T-helper 17 cell (primary cell): Measurements from ENCODE around the gene KRT77. TPM values are rescaled to one million over a fixed set of nuclear protein-coding genes. Genes with fewer than 3 reads are reported as not detected.

Experiments used
- ATAC-seq: fragments of 150-1000 bp; cut with Tn5 transposase; 2 replicates; pipeline ENCODE4 v1.10.0; 2021; ENCODE audit warnings: mild to moderate bottlenecking, moderate library complexity
- DNase-seq, 3 donors: peaks; one replicate each; pipeline versions ENCODE4 v3.0.0 to v3.0.0-alpha.2; 2020 to 2021
- H3K9me3 ChIP-seq: one replicate; pipeline ENCODE4 v1.7.0; 2013; ENCODE audit warnings: low read length, mild to moderate bottlenecking; ENCODE audit not compliant: control insufficient read depth, poor library complexity, severe bottlenecking
- H3K27ac Mint-ChIP-seq: one replicate; pipeline ENCODE4 v1.8.0; 2022; ENCODE audit warnings: mild to moderate bottlenecking, moderate library complexity, mixed read lengths
- H3K27me3 Mint-ChIP-seq: one replicate; pipeline ENCODE4 v1.8.0; 2022; ENCODE audit warnings: mixed read lengths
- H3K36me3 Mint-ChIP-seq: one replicate; pipeline ENCODE4 v1.8.0; 2022; ENCODE audit warnings: low read depth, mixed read lengths
- H3K4me1 Mint-ChIP-seq: one replicate; pipeline ENCODE4 v1.8.0; 2022; ENCODE audit warnings: mild to moderate bottlenecking, mixed read lengths
- H3K4me3 Mint-ChIP-seq: one replicate; pipeline ENCODE4 v1.8.0; 2022; ENCODE audit warnings: mild to moderate bottlenecking, moderate library complexity, mixed read lengths
- total RNA-seq, 4 donors: library from RNA in 2 of 4; stranded (reverse) in 2 of 4; gene quantifications; one replicate each; pipeline ENCODE4 v1.2.3 and lab custom pipeline; 2022 to 2026

The KRT77 gene
- total RNA-seq, 2 donors from 2014 or later = not detected

- H3K27ac Mint-ChIP-seq = no peak overlapping the region
- no peaks in the 10 kb centered on the region for H3K9me3 ChIP-seq
- H3K36me3 Mint-ChIP-seq = peaks cover 6% of the 10 kb centered on the region
- ATAC-seq = no peak
- H3K27me3 Mint-ChIP-seq = peaks cover 52% of the 10 kb centered on the region
- peaks cover 28% of the 10 kb centered on the region for H3K4me1 Mint-ChIP-seq
- H3K4me3 Mint-ChIP-seq = no peak overlapping the region
- no peak for DNase-seq
These were observed 16.4 kb downstream of the KRT77 start for GRCh38 chr12:52686756-52687487.

- Mint-ChIP-seq H3K36me3 (peaks cover 6% of the 10 kb centered on the region), H3K4me3 (no peak overlapping the region), H3K27me3 (peaks cover 49% of the 10 kb centered on the region), H3K27ac (no peak overlapping the region), H3K4me1 (peaks cover 26% of the 10 kb centered on the region)
- DNase-seq (no peak), ATAC-seq (no peak)
- H3K9me3 ChIP-seq = no peaks in the 10 kb centered on the region
These were observed 17.3 kb downstream of the KRT77 start for GRCh38 chr12:52686063-52686462.

DNA sequence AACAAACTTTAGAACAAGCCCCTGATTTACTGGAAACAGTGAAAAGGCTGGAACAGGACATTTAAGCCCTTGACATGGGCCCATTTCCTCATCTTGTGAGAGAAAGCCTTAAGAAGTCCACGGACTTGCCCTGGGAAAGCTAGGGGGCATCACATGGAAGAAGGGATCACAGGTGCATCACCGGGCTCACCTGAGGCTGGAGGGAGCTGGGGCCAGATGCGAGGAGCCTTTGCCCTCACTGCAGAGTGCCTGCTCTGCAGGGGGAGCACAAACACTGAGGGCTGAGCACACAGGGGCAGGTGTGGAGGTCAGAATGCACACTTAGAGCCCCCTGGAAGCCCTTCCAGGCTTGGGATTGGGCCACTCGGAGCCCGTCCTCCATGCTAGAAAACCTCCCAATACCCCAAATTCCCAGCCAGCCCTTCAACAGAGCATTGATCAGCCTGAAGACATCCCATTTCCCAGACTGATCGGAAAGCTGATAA, 17.9 kb downstream of the KRT77 start:
- ATAC-seq = no peak
- Mint-ChIP-seq H3K4me1 (peaks cover 25% of the 10 kb centered on the region), H3K36me3 (peaks cover 6% of the 10 kb centered on the region), H3K4me3 (no peak overlapping the region), H3K27ac (no peak overlapping the region), H3K27me3 (peaks cover 52% of the 10 kb centered on the region)
- DNase-seq = no peak
- no peaks in the 10 kb centered on the region for H3K9me3 ChIP-seq

DNA sequence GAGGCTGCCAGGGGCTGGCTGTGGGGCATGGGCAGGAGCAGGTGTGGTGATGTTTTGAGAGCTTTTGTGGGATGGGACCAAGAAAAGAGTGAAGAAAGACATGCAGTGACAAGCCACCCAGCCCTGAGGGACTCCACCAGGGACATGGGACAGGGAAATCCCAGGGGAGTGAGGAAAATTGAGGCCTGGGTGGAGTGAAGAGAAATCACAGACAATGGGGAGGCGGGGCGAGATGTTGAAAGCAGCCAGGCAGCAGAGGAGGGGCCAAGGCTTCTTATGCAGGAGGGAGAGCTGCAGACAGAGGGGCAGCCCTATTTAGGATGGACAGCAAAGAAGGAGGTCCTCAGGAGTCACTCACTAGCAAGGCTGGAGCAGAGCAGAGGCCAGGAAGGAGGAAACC, 18.9 kb downstream of the KRT77 start:
- Mint-ChIP-seq H3K4me3 (no peak overlapping the region), H3K4me1 (peaks cover 23% of the 10 kb centered on the region), H3K27ac (no peak overlapping the region), H3K36me3 (peaks cover 6% of the 10 kb centered on the region), H3K27me3 (peaks cover 56% of the 10 kb centered on the region)
- no peaks in the 10 kb centered on the region for H3K9me3 ChIP-seq
- DNase-seq (no peak), ATAC-seq (no peak)

DNA sequence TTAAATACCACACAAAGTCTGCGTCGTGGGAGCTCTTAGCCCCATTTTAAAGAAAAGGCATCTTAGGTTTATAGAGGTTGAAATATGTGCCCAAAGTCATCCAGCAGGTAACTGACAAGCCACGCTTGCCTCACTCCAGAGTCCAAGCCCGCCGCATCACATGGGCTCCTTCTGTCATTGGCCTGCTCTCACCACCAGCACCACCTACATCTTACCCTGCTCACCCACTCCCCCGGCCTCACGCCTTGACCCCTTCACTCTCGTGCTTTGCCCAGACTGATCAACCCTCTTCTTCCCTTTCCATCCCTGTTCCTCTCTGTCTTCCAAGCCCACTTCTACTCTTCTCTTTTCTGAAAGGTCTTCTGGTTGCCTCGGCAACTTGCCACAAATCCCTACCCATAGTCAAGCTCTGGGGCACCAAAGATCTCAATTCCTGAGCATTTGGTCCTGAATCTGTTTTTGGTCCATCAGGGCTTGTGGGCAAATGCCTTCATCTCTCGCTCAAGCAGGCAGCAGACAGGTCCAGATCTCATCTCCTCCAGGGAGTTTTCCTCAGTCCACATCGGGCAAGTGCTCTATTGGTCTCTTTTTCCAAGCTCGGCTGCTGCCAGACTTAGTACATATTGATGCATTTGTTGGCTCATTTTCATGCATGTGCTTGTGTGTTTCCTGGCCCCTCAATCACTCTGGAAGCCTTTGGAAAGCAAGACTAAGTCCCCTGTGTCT, 19.6 kb downstream of the KRT77 start:
- Mint-ChIP-seq H3K36me3 (peaks cover 6% of the 10 kb centered on the region), H3K27me3 (peaks cover 54% of the 10 kb centered on the region), H3K27ac (no peak overlapping the region), H3K4me3 (no peak overlapping the region), H3K4me1 (peaks cover 21% of the 10 kb centered on the region)
- no peaks in the 10 kb centered on the region for H3K9me3 ChIP-seq
- ATAC-seq (no peak), DNase-seq (no peak)

DNA sequence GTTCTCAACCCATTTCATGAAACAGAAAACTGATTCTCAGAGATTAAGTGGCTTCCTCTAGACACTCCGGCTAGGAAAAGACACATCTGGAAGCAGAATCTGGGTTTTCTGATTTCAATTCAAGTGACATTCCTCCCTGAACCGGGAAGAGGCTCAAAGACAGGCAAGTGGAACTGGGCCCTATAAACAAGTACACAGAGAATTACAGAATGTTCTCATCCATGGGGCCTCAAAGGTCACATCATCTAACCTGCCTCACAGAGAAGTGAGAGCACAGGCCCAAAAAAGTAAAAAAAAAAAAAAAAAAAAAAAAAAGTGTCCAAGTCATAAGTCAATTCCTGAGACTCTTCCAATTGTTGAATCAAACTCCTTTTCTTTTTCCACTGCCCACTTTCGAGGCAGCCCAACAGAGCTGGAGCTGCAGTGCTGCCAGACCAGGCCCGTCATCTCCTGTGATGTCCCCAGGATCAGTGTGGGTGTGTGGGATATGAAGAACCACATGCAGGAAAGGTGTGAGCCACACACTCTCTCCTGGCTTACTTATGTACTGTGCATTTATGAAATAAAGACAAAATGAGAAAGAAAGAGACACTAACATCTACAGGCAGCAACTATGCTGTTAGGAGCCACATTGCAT, 20.3 kb downstream of the KRT77 start:
- peaks cover 6% of the 10 kb centered on the region for H3K36me3 Mint-ChIP-seq
- DNase-seq (no peak), ATAC-seq (no peak)
- peaks cover 47% of the 10 kb centered on the region for H3K27me3 Mint-ChIP-seq
- no peaks in the 10 kb centered on the region for H3K9me3 ChIP-seq
- peaks cover 21% of the 10 kb centered on the region for H3K4me1 Mint-ChIP-seq
- no peak overlapping the region for H3K4me3 Mint-ChIP-seq
- no peak overlapping the region for H3K27ac Mint-ChIP-seq

DNA sequence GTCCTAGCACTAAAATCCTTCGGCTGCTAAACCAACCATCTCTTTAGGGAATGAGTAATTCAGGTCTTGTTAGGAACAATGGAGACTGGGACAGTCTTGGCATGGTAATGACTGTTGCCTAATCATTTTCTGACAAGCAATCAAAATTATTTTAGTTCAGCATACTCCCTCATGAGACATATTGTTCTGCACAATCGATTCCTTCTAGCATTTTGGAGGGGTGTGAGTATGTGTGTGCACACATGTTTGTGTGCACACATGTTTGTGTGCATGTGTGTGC, 21.0 kb downstream of the KRT77 start:
- DNase-seq (no peak), ATAC-seq (no peak)
- Mint-ChIP-seq H3K36me3 (peaks cover 5% of the 10 kb centered on the region), H3K27me3 (peaks cover 43% of the 10 kb centered on the region), H3K27ac (no peak overlapping the region), H3K4me3 (no peak overlapping the region), H3K4me1 (peaks cover 16% of the 10 kb centered on the region)
- H3K9me3 ChIP-seq = no peaks in the 10 kb centered on the region

DNA sequence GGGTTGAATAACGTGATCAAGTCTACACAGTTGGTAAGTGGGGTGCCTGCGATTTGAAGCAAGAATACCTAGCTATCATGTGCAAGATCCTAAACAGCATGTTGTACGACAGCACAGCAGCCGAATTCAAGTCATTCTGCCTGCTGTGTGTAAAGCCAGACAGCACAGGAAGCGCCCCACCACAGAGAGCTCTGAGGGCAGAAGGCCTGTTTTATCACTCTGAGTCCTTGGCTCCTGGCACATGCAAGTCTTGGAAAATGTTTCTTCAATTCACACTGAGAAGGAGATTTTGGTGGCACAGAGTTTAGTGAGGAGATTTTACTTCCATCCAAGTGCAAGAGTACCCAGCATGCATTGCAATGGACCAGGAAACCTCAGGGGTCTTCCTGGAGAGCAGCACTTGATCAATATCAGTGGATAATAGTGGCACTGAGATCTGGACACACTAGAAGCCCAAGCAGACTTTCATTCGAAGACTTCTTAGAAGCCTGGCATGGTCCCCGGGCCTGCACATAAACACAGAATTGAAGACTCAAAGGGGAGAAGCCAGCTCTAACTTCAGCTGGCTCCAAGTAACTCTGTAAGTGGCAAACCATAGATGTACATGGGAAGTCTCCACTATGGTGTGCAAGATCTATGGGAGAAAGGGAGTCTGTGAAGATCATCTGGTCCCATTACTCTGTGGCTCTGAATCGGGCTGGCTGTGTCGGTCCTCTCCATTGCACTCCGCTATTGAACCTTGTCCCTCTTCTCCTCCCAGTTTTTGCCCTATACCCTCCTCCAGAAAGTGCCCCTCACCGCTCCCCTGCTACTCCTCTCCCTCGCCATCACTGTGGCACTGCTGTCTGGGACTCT, 21.6 kb downstream of the KRT77 start:
- no peaks in the 10 kb centered on the region for H3K9me3 ChIP-seq
- peaks cover 37% of the 10 kb centered on the region for H3K27me3 Mint-ChIP-seq
- DNase-seq (no peak), ATAC-seq (peak; percentile 79)
- H3K4me1 Mint-ChIP-seq = peaks cover 14% of the 10 kb centered on the region
- no peak overlapping the region for H3K4me3 Mint-ChIP-seq
- H3K27ac Mint-ChIP-seq = no peak overlapping the region
- H3K36me3 Mint-ChIP-seq = peaks cover 3% of the 10 kb centered on the region

DNA sequence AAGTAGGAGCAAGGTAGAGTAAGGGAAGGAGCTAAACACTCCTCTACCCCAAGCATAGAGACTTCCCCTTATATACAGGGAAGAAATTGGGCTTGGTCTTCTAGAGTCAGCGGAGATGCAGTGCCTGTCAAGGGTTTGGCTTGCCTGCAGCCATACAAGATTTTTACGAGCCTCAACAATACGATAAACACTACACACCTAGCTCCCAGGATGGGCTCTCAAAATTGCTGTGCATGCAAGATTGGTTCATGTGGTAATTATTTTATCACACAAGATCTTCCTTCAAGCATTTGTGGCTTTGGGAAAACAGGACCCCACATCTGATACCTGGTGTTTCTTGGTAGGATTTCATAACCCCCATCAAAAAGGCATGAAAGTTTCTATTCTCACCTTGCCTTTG, 23.0 kb downstream of the KRT77 start, which contains the start of gene KRT1:
Gene KRT1 (minus strand): TSS at position 45 of the 400 bp plus-strand sequence. CDS start 59 bp downstream, outside the sequence.
- H3K4me3 Mint-ChIP-seq = no peak within 1 kb of the TSS

DNA sequence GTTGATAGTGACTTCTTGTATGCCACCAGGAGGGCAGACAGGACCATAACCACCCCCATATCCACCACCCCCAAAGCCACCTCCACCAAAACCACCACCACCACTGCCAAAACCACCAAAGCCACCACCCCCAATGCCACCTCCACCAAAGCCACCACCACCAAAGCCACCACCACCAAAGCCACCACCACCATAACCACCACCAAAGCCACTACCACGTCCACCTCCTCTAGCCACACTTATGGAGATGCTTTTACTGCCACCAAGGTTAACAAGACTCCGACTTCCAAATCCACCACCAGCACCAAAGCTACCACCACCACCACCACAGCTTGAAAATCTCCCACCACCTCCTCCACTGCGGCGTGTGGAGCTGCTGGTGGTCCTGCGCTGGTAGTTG, 23.4 kb downstream of the KRT77 start:
- H3K9me3 ChIP-seq = no peaks in the 10 kb centered on the region
- Mint-ChIP-seq H3K4me3 (no peak overlapping the region), H3K27ac (no peak overlapping the region), H3K27me3 (peaks cover 32% of the 10 kb centered on the region), H3K4me1 (peaks cover 11% of the 10 kb centered on the region), H3K36me3 (peaks cover 5% of the 10 kb centered on the region)
- no peak for ATAC-seq
- no peak for DNase-seq

More for the DNA sequence above, 23.0 kb downstream of the KRT77 start, which contains the start of gene KRT1:
- DNase-seq = no peak
- Mint-ChIP-seq H3K27ac (peak within 1 kb of the TSS; percentile 29), H3K27me3 (peaks cover 32% of the 10 kb centered on the region), H3K36me3 (peaks cover 5% of the 10 kb centered on the region), H3K4me1 (peaks cover 11% of the 10 kb centered on the region)
- no peaks in the 10 kb centered on the region for H3K9me3 ChIP-seq
- ATAC-seq = no peak

- H3K4me3 Mint-ChIP-seq = no peak overlapping the region
- peaks cover 25% of the 10 kb centered on the region for H3K27me3 Mint-ChIP-seq
- peaks cover 9% of the 10 kb centered on the region for H3K4me1 Mint-ChIP-seq
- no peaks in the 10 kb centered on the region for H3K9me3 ChIP-seq
- ATAC-seq (no peak), DNase-seq (no peak)
- H3K27ac Mint-ChIP-seq = no peak overlapping the region
- H3K36me3 Mint-ChIP-seq = peaks cover 4% of the 10 kb centered on the region
These were observed 25.7 kb downstream of the KRT77 start for GRCh38 chr12:52677671-52678070.

- Mint-ChIP-seq H3K36me3 (peaks cover 4% of the 10 kb centered on the region), H3K27ac (no peak overlapping the region), H3K4me3 (no peak overlapping the region), H3K4me1 (peaks cover 9% of the 10 kb centered on the region), H3K27me3 (peaks cover 20% of the 10 kb centered on the region)
- ATAC-seq (no peak), DNase-seq (no peak)
- no peaks in the 10 kb centered on the region for H3K9me3 ChIP-seq
These were observed 26.2 kb downstream of the KRT77 start for GRCh38 chr12:52677126-52677525.

GRCh38 chr12:52676163-52676562, 27.2 kb downstream of the KRT77 start:
- no peak for ATAC-seq
- H3K4me1 Mint-ChIP-seq = peaks cover 4% of the 10 kb centered on the region
- peaks cover 18% of the 10 kb centered on the region for H3K27me3 Mint-ChIP-seq
- H3K36me3 Mint-ChIP-seq = peaks cover 4% of the 10 kb centered on the region
- H3K4me3 Mint-ChIP-seq = no peak overlapping the region
- no peaks in the 10 kb centered on the region for H3K9me3 ChIP-seq
- no peak for DNase-seq
- no peak overlapping the region for H3K27ac Mint-ChIP-seq
